ENCODE results near the gene EID3. TPM values are rescaled to one million over a fixed set of nuclear protein-coding genes. Genes with fewer than 3 reads are reported as not detected.

The EID3 gene
- polyA plus RNA-seq, 2 of the 4 experiments (the other 2 are of a cell fraction) = 6.8 to 12.2 TPM

GRCh38 chr12:104312202-104312601 lies 8.7 kb downstream of the EID3 start (continued):
- TF ChIP-seq RFX5 (IDR thresholded peaks at IDR 0.05) (no peak), CBX2 (IDR thresholded peaks at IDR 0.05; ENCODE audit: borderline replicate concordance, low read depth) (no peak), TP53 (CRISPR knock-in tag; IDR thresholded peaks at IDR 0.05) (peak; percentile 91), NR3C1 (IDR thresholded peaks at IDR 0.05) (no peak), HOXA7 (CRISPR knock-in tag; IDR thresholded peaks at IDR 0.05) (peak; percentile 87; the same call in 1 of the 2 replicates), RAD21 (conservative IDR thresholded peaks at IDR 0.05 in 1 of 2, IDR thresholded peaks at IDR 0.05 in 1 of 2) (no peak), CHD4 (IDR thresholded peaks at IDR 0.05; ENCODE audit: borderline replicate concordance) (no peak), FOSB (CRISPR knock-in tag; IDR thresholded peaks at IDR 0.05) (peak; percentile 94), JUN (IDR thresholded peaks at IDR 0.05) (no peak), PHF8 (IDR thresholded peaks at IDR 0.05; ENCODE audit: borderline replicate concordance, low read depth) (no peak), ZC3H11A (IDR thresholded peaks at IDR 0.05) (no peak), JUNB (IDR thresholded peaks at IDR 0.05) (no peak), FOXS1 (CRISPR knock-in tag; IDR thresholded peaks at IDR 0.05) (no peak), EP300 (IDR thresholded peaks at IDR 0.05) (no peak), NFE2L2 (conservative IDR thresholded peaks at IDR 0.05; ENCODE audit: low read length) (no peak), MAZ (IDR thresholded peaks at IDR 0.05; ENCODE audit: borderline replicate concordance, low read depth, low read length) (no peak), SREBF2 (IDR thresholded peaks at IDR 0.05) (no peak)
- TF ChIP-seq, protein P1, sequence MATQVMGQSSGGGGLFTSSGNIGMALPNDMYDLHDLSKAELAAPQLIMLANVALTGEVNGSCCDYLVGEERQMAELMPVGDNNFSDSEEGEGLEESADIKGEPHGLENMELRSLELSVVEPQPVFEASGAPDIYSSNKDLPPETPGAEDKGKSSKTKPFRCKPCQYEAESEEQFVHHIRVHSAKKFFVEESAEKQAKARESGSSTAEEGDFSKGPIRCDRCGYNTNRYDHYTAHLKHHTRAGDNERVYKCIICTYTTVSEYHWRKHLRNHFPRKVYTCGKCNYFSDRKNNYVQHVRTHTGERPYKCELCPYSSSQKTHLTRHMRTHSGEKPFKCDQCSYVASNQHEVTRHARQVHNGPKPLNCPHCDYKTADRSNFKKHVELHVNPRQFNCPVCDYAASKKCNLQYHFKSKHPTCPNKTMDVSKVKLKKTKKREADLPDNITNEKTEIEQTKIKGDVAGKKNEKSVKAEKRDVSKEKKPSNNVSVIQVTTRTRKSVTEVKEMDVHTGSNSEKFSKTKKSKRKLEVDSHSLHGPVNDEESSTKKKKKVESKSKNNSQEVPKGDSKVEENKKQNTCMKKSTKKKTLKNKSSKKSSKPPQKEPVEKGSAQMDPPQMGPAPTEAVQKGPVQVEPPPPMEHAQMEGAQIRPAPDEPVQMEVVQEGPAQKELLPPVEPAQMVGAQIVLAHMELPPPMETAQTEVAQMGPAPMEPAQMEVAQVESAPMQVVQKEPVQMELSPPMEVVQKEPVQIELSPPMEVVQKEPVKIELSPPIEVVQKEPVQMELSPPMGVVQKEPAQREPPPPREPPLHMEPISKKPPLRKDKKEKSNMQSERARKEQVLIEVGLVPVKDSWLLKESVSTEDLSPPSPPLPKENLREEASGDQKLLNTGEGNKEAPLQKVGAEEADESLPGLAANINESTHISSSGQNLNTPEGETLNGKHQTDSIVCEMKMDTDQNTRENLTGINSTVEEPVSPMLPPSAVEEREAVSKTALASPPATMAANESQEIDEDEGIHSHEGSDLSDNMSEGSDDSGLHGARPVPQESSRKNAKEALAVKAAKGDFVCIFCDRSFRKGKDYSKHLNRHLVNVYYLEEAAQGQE (IDR thresholded peaks at IDR 0.05) = no peak
- TF ChIP-seq, protein P2, sequence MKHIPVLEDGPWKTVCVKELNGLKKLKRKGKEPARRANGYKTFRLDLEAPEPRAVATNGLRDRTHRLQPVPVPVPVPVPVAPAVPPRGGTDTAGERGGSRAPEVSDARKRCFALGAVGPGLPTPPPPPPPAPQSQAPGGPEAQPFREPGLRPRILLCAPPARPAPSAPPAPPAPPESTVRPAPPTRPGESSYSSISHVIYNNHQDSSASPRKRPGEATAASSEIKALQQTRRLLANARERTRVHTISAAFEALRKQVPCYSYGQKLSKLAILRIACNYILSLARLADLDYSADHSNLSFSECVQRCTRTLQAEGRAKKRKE (CRISPR knock-in tag; IDR thresholded peaks at IDR 0.05; ENCODE audit: low read depth) = peak; percentile 54; the same call in 1 of the 2 replicates
- TF ChIP-seq, protein P3, sequence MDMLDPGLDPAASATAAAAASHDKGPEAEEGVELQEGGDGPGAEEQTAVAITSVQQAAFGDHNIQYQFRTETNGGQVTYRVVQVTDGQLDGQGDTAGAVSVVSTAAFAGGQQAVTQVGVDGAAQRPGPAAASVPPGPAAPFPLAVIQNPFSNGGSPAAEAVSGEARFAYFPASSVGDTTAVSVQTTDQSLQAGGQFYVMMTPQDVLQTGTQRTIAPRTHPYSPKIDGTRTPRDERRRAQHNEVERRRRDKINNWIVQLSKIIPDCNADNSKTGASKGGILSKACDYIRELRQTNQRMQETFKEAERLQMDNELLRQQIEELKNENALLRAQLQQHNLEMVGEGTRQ (IDR thresholded peaks at IDR 0.05) = no peak
- TF ChIP-seq, protein P4, sequence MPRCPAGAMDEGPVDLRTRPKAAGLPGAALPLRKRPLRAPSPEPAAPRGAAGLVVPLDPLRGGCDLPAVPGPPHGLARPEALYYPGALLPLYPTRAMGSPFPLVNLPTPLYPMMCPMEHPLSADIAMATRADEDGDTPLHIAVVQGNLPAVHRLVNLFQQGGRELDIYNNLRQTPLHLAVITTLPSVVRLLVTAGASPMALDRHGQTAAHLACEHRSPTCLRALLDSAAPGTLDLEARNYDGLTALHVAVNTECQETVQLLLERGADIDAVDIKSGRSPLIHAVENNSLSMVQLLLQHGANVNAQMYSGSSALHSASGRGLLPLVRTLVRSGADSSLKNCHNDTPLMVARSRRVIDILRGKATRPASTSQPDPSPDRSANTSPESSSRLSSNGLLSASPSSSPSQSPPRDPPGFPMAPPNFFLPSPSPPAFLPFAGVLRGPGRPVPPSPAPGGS (IDR thresholded peaks at IDR 0.05) = no peak

DNA sequence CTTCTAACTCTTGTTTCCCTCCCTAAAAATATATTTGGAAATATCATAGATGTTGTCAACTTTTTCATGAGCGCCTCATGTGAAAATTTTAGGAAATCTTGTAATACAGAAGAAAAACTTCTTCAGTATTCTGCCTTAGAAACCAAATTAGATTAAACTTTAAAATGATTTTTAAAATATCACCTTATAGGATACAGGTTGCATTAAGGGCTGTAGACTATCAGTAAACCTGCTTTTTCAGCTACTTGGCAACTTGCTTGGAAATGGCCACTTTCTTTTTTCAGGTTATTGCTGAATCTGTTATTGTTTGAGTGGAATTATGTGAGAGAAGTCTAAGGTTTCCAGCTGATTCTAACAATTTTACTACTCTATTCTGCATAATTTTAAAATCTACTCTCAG lies 9.1 kb downstream of the EID3 start:
- CTCF ChIA-PET = no interaction called here
- no peak for ATAC-seq
- Histone ChIP-seq H3K4me1 (peaks cover 99% of the 10 kb centered on the region), H3K4me2 (peak overlapping the region; percentile 97), H3K9me3 (no peaks in the 10 kb centered on the region), H3K27ac (peak overlapping the region; percentile 1 to 56; a peak in 2 of 6 replicates), H3K4me3 (no peak overlapping the region; the same call in 2 of the 3 replicates)
- TF ChIP-seq FOSL2 (IDR thresholded peaks at IDR 0.05) = no peak
- no peak for TF ChIP-seq FOSL2 (CRISPR knock-in tag; IDR thresholded peaks at IDR 0.05)
- TF ChIP-seq TFCP2L1 (CRISPR knock-in tag; IDR thresholded peaks at IDR 0.05) = peak; percentile 56; the same call in 1 of the 2 replicates
- peak; percentile 90 for TF ChIP-seq HOXA7 (CRISPR knock-in tag; IDR thresholded peaks at IDR 0.05)
- TF ChIP-seq, protein P2 (CRISPR knock-in tag; IDR thresholded peaks at IDR 0.05; ENCODE audit: low read depth) = 0 out of 2 replicates have a peak, but pooled peaks have one; percentile 14
- no peak for TF ChIP-seq CTCF (IDR thresholded peaks at IDR 0.05)
- TF ChIP-seq EHF (CRISPR knock-in tag; IDR thresholded peaks at IDR 0.05) = peak; percentile 54; the same call in 1 of the 2 replicates
- 0 out of 2 replicates have a peak, but pooled peaks have one; percentile 10 for TF ChIP-seq FOSB (CRISPR knock-in tag; IDR thresholded peaks at IDR 0.05)
- FAIRE-seq = no peak
- WGBS (ENCODE audit: missing lambda C conversion rate) = 88% methylated on average over 1 of the region's 1 CpG
- DNase-seq (ENCODE audit: low read depth in 1 of 2, low spot score in 1 of 2) = no peak
- POLR2A ChIA-PET = interaction anchor here (1.3 to 2.1 kb wide), 2 partner anchors 9 to 135 kb away, joined by 5 to 6 read pairs; partner anchors contain the start of gene EID3
